Tibial nerve (tissue), 4 donors: Measurements from ENCODE around the gene TAOK1. TPM values are rescaled to one million over a fixed set of nuclear protein-coding genes. Genes with fewer than 3 reads are reported as not detected.
A peak's percentile ranks its signal among the peaks of the same experiment; 100 is the strongest.

ENCODE experiments used
- DNase-seq, 2 donors: peaks; one replicate each; pipeline ENCODE4 v3.0.0-alpha.2; 2019; ENCODE audit warnings: low spot score in 2 of 2
- H3K27ac ChIP-seq, 4 donors: fragments of 200-600 bp; sonication (generic) in 3 of 4; one replicate each; pipeline ENCODE4 v1.5.1; 2017 to 2019; ENCODE audit warnings: mild to moderate bottlenecking in 1 of 4
- H3K27me3 ChIP-seq, 2 donors: fragments of 200-600 bp; sonication (generic) in 1 of 2; one replicate each; pipeline versions ENCODE4 v1.5.1 to v1.6.0; 2017 to 2019
- H3K36me3 ChIP-seq, 3 donors: fragments of 200-600 bp; sonication (generic); one replicate each; pipeline ENCODE4 v1.5.1; 2018 to 2019
- H3K4me1 ChIP-seq, 4 donors: fragments of 200-600 bp; sonication (generic) in 3 of 4; one replicate each; pipeline ENCODE4 v1.5.1; 2017 to 2019
- H3K4me3 ChIP-seq, 4 donors: fragments of 200-600 bp; sonication (generic) in 3 of 4; one replicate each; pipeline ENCODE4 v1.5.1; 2017 to 2019; ENCODE audit warnings: mild to moderate bottlenecking in 1 of 4, moderate library complexity in 1 of 4
- H3K9me3 ChIP-seq, 4 donors: fragments of 200-600 bp; sonication (generic) in 3 of 4; one replicate each; pipeline ENCODE4 v1.5.1; 2017 to 2019
- EP300 ChIP-seq, 2 donors: sonication (generic); formaldehyde crosslinking; IDR thresholded peaks; one replicate each; pipeline ENCODE4 v1.6.1; 2017; ENCODE audit warnings: antibody characterized with exemption in 2 of 2, mild to moderate bottlenecking in 1 of 2
- POLR2A ChIP-seq, 2 donors: fragments of 450-650 bp; IDR thresholded peaks; one replicate each; pipeline ENCODE4 v1.6.1; 2017; ENCODE audit warnings: antibody characterized with exemption in 2 of 2, mild to moderate bottlenecking in 2 of 2, moderate library complexity in 2 of 2
- WGBS, 2 donors: methylation state at CpG; one replicate each; pipeline ENCODE4 v1.1.5; 2018; 5-methylcytosine and 5-hydroxymethylcytosine counted together
- total RNA-seq, 4 donors: library from RNA; depleted of rRNA; stranded (reverse); fragments of >200 nt; gene quantifications; one replicate each; pipeline ENCODE4 v1.1.0, GENCODE V29; 2016
- TF ChIP-seq, protein P1 (sequence below), 5 experiments: fragments of 200-600 bp in 3 of 5; fragments of 450-650 bp in 2 of 5; sonication (generic) in 3 of 5; IDR thresholded peaks; one replicate each; pipeline ENCODE4 v1.5.1; 2016 to 2019; ENCODE audit warnings: antibody characterized with exemption in 5 of 5, mild to moderate bottlenecking in 3 of 5, moderate library complexity in 2 of 5

The TAOK1 gene
- total RNA-seq, 4 donors from 2014 or later, result 63.0 to 86.1 (median 73.7) TPM

DNA sequence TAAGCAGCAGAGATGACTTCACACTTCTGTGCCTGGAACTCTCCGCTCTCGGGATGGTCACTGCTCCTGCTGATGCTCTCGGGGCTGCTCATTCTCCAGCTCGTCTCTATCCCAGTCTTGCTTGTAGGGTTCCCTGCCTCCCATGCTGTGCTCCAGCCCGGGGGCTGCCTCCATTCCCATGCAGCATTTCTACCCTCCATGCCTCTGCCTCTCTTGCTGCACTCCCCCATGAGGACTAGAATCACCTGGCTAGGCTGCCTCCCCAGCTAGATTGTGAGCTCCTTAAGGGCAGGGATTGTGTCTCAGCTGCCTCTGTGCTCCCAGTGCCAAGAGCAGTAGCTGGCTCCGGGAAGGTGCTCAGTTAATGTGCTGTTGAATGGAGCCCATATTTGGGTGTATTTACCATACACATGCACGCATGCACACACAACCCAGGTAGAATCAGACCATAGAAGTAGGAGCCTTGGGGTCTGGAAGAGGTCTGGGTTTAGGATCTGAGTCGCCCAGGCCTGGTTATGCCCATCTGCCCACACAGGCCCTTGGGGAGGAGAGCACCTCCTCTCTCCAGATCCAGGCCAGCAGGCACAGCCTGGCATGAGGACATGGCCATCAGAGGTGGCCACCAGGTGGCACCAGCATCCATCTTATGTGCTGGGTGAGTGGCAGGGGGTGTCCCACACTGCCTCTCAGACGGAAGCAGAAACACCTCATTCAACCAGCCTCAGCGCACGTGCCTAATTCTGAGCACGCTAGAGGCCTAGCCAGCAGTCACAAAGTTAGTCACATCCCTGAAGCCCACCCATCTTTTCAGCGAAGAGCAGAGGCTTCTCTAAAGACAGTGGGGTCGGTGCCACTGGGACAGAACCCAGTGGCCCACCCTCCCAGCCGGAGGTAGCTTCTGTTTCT, 190.0 kb downstream of the TAOK1 start:
- TF ChIP-seq, protein P1, sequence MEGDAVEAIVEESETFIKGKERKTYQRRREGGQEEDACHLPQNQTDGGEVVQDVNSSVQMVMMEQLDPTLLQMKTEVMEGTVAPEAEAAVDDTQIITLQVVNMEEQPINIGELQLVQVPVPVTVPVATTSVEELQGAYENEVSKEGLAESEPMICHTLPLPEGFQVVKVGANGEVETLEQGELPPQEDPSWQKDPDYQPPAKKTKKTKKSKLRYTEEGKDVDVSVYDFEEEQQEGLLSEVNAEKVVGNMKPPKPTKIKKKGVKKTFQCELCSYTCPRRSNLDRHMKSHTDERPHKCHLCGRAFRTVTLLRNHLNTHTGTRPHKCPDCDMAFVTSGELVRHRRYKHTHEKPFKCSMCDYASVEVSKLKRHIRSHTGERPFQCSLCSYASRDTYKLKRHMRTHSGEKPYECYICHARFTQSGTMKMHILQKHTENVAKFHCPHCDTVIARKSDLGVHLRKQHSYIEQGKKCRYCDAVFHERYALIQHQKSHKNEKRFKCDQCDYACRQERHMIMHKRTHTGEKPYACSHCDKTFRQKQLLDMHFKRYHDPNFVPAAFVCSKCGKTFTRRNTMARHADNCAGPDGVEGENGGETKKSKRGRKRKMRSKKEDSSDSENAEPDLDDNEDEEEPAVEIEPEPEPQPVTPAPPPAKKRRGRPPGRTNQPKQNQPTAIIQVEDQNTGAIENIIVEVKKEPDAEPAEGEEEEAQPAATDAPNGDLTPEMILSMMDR (IDR thresholded peaks at IDR 0.05), result peak; percentile 81 to 98 (median 85)
- no peak for TF ChIP-seq POLR2A (IDR thresholded peaks at IDR 0.05)
- TF ChIP-seq EP300 (IDR thresholded peaks at IDR 0.05), result peak in 1 of 2 donors; percentile 79
- 53 to 77% methylated on average over 9 to 15 of the region's 15 CpGs for WGBS, 2 donors
- no peaks in the 10 kb centered on the region for H3K27me3 ChIP-seq
- peaks cover 3 to 74% (median 26%) of the 10 kb centered on the region in 3 donors for H3K36me3 ChIP-seq
- H3K4me1 ChIP-seq, result peaks cover 0 to 78% (median 30%) of the 10 kb centered on the region in 4 donors
- DNase-seq, result peak; percentile 83 to 91
- no peak overlapping the region for H3K4me3 ChIP-seq
- H3K9me3 ChIP-seq, result no peaks in the 10 kb centered on the region
- H3K27ac ChIP-seq, result peak overlapping the region in 3 of 4 donors; percentile 49 to 95 (median 93)

DNA sequence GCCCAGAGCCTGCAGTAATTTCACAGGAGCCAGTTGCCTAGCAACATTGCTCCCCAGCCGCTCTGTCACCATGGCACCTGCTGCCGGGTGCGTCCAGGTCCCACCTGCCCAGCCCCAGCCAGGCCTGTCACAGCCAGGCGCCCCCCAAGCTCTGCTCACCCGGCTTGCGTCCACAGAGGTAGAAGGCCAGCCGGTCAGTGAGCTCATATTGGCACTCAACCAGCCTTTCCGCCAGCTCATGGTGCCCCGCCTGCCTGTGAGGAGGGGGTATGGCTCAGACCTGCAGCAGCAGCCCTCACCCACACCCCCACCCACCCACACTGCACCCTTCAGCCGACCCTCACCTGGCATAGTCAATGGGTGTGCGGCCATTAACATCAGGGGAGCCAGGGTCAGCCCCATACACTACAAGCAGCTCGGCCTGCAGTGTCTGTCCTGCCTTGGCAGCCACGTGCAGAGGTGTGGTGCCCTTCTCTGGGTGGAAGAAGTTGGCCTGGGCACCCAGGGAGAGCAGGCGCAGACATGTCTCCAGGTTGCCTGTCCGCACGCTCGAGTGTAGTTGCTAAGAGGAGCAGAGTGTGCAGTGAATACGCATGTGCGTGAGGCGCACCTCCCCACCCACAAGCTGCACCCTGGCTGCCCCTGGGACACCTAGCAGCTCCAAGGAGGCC, 191.6 kb downstream of the TAOK1 start:
- 83 to 93% methylated on average over 3 to 17 of the region's 20 CpGs for WGBS, 2 donors

GRCh38 chr17:29582254-29582765, 192.1 kb downstream of the TAOK1 start:
- H3K36me3 ChIP-seq, result peaks cover 3 to 52% (median 12%) of the 10 kb centered on the region in 3 donors

More for the DNA sequence above, 191.6 kb downstream of the TAOK1 start:
- TF ChIP-seq EP300 (IDR thresholded peaks at IDR 0.05) (no peak), POLR2A (IDR thresholded peaks at IDR 0.05) (no peak)
- TF ChIP-seq, protein P1 (IDR thresholded peaks at IDR 0.05), result no peak
- peaks cover 0 to 94% (median 43%) of the 10 kb centered on the region in 4 donors for H3K4me1 ChIP-seq
- peak overlapping the region; percentile 49 to 95 (median 86) for H3K27ac ChIP-seq
- H3K9me3 ChIP-seq, result no peaks in the 10 kb centered on the region
- H3K36me3 ChIP-seq, result peaks cover 3 to 58% (median 18%) of the 10 kb centered on the region in 3 donors
- no peak for DNase-seq
- no peak overlapping the region for H3K4me3 ChIP-seq
- no peaks in the 10 kb centered on the region for H3K27me3 ChIP-seq

GRCh38 chr17:29582772-29583171, 192.6 kb downstream of the TAOK1 start:
- no peak for DNase-seq
- 71 to 83% methylated on average over 11 of the region's 13 CpGs for WGBS, 2 donors
- TF ChIP-seq POLR2A (IDR thresholded peaks at IDR 0.05), result no peak
- TF ChIP-seq EP300 (IDR thresholded peaks at IDR 0.05), result no peak
- TF ChIP-seq, protein P1 (IDR thresholded peaks at IDR 0.05), result no peak
- Histone ChIP-seq H3K4me1 (peaks cover 0 to 98% (median 45%) of the 10 kb centered on the region in 4 donors), H3K36me3 (peaks cover 3 to 48% (median 12%) of the 10 kb centered on the region in 3 donors), H3K4me3 (no peak overlapping the region), H3K27me3 (no peaks in the 10 kb centered on the region), H3K9me3 (no peaks in the 10 kb centered on the region), H3K27ac (peak overlapping the region; percentile 58 to 95 (median 86))

More at GRCh38 chr17:29582254-29582765, 192.1 kb downstream of the TAOK1 start:
- TF ChIP-seq, protein P1 (IDR thresholded peaks at IDR 0.05), result no peak
- TF ChIP-seq POLR2A (IDR thresholded peaks at IDR 0.05) (no peak), EP300 (IDR thresholded peaks at IDR 0.05) (no peak)
- Histone ChIP-seq H3K9me3 (no peaks in the 10 kb centered on the region), H3K27ac (peak overlapping the region; percentile 58 to 95 (median 86)), H3K27me3 (no peaks in the 10 kb centered on the region), H3K4me3 (no peak overlapping the region), H3K4me1 (peaks cover 0 to 98% (median 44%) of the 10 kb centered on the region in 4 donors)
- DNase-seq, result no peak
- WGBS, 2 donors, result 62 to 70% methylated on average over 10 of the region's 10 CpGs
